ENCODE measurements around the gene EDIL3. TPM values are rescaled to one million over a fixed set of nuclear protein-coding genes. Genes with fewer than 3 reads are reported as not detected.

EDIL3 gene
- total and polyA plus RNA-seq, 2 experiments from 2014 or later: 18.2 to 42.4 TPM

GRCh38 chr5:84281383-84281782 lies 103.3 kb downstream of the EDIL3 start:
- no peaks in the 10 kb centered on the region for H3K27me3 ChIP-seq
- no peaks in the 10 kb centered on the region for H3K9me2 ChIP-seq (replicated peaks; ENCODE audit: insufficient read depth)
- H4K20me1 ChIP-seq (ENCODE audit: insufficient read depth, poor library complexity, severe bottlenecking): no peaks in the 10 kb centered on the region
- no peaks in the 10 kb centered on the region for H3K79me2 ChIP-seq
- H3K9me3 ChIP-seq (ENCODE audit: low read depth): no peaks in the 10 kb centered on the region
- no peaks in the 10 kb centered on the region for H3K36me3 ChIP-seq (replicated peaks; ENCODE audit: insufficient read depth, low read depth)
- TF ChIP-seq EZH2phosphoT487 (IDR thresholded peaks at IDR 0.05; ENCODE audit: low read depth, severe bottlenecking, unreplicated experiment) (no peak), EZH2 (IDR thresholded peaks at IDR 0.05; ENCODE audit: borderline replicate concordance) (no peak)
- TF ChIP-seq, protein P1, sequence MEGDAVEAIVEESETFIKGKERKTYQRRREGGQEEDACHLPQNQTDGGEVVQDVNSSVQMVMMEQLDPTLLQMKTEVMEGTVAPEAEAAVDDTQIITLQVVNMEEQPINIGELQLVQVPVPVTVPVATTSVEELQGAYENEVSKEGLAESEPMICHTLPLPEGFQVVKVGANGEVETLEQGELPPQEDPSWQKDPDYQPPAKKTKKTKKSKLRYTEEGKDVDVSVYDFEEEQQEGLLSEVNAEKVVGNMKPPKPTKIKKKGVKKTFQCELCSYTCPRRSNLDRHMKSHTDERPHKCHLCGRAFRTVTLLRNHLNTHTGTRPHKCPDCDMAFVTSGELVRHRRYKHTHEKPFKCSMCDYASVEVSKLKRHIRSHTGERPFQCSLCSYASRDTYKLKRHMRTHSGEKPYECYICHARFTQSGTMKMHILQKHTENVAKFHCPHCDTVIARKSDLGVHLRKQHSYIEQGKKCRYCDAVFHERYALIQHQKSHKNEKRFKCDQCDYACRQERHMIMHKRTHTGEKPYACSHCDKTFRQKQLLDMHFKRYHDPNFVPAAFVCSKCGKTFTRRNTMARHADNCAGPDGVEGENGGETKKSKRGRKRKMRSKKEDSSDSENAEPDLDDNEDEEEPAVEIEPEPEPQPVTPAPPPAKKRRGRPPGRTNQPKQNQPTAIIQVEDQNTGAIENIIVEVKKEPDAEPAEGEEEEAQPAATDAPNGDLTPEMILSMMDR (IDR thresholded peaks at IDR 0.05; ENCODE audit: poor library complexity): no peak
- H3K27ac ChIP-seq: no peak overlapping the region
- H3K4me2 ChIP-seq: no peak overlapping the region
- no peak for DNase-seq (ENCODE audit: low spot score)
- no peak overlapping the region for H2AFZ ChIP-seq
- H3K4me3 ChIP-seq: no peak overlapping the region
- H3K4me1 ChIP-seq (ENCODE audit: insufficient read depth): no peaks in the 10 kb centered on the region

- Histone ChIP-seq H3K36me3 (replicated peaks; ENCODE audit: insufficient read depth, low read depth) (no peaks in the 10 kb centered on the region), H4K20me1 (ENCODE audit: insufficient read depth, poor library complexity, severe bottlenecking) (no peaks in the 10 kb centered on the region), H3K4me2 (no peak overlapping the region), H3K9me3 (ENCODE audit: low read depth) (no peaks in the 10 kb centered on the region), H3K9me2 (replicated peaks; ENCODE audit: insufficient read depth) (no peaks in the 10 kb centered on the region), H2AFZ (no peak overlapping the region), H3K27me3 (no peaks in the 10 kb centered on the region), H3K79me2 (no peaks in the 10 kb centered on the region), H3K4me3 (no peak overlapping the region), H3K4me1 (ENCODE audit: insufficient read depth) (no peaks in the 10 kb centered on the region), H3K27ac (no peak overlapping the region)
- TF ChIP-seq EZH2phosphoT487 (IDR thresholded peaks at IDR 0.05; ENCODE audit: low read depth, severe bottlenecking, unreplicated experiment) (no peak), EZH2 (IDR thresholded peaks at IDR 0.05; ENCODE audit: borderline replicate concordance) (no peak)
- TF ChIP-seq, protein P1 (IDR thresholded peaks at IDR 0.05; ENCODE audit: poor library complexity): no peak
- DNase-seq (ENCODE audit: low spot score): no peak
Measured at GRCh38 chr5:84279234-84279633, 105.4 kb downstream of the EDIL3 start.

- WGBS (ENCODE audit: low lambda C conversion rate, missing lambda C conversion rate): 97% methylated on average over 1 of the region's 1 CpG
- Histone ChIP-seq H3K27me3 (no peaks in the 10 kb centered on the region), H2AFZ (no peak overlapping the region), H3K9me2 (replicated peaks; ENCODE audit: insufficient read depth) (no peaks in the 10 kb centered on the region), H3K36me3 (replicated peaks; ENCODE audit: insufficient read depth, low read depth) (no peaks in the 10 kb centered on the region), H3K4me3 (no peak overlapping the region), H3K27ac (no peak overlapping the region), H3K79me2 (no peaks in the 10 kb centered on the region), H3K9me3 (ENCODE audit: low read depth) (no peaks in the 10 kb centered on the region), H4K20me1 (ENCODE audit: insufficient read depth, poor library complexity, severe bottlenecking) (no peaks in the 10 kb centered on the region), H3K4me2 (no peak overlapping the region), H3K4me1 (ENCODE audit: insufficient read depth) (no peaks in the 10 kb centered on the region)
- TF ChIP-seq EZH2phosphoT487 (IDR thresholded peaks at IDR 0.05; ENCODE audit: low read depth, severe bottlenecking, unreplicated experiment) (no peak), EZH2 (IDR thresholded peaks at IDR 0.05; ENCODE audit: borderline replicate concordance) (no peak)
- TF ChIP-seq, protein P1 (IDR thresholded peaks at IDR 0.05; ENCODE audit: poor library complexity): no peak
- no peak for DNase-seq (ENCODE audit: low spot score)
Measured at GRCh38 chr5:84275609-84276008, 109.1 kb downstream of the EDIL3 start.

Measured in hepatocyte (in vitro differentiated cells).